Tibial artery (tissue), 4 donors: ENCODE measurements around the gene ITPK1.
A peak's percentile ranks its signal among the peaks of the same experiment; 100 is the strongest.

Source experiments
- DNase-seq, 2 donors: peaks; one replicate each; pipeline ENCODE4 v3.0.0-alpha.2; 2019
- H3K27ac ChIP-seq, 2 donors: fragments of 200-600 bp; sonication (generic) in 1 of 2; 1 replicate in 1 of 2; 2 replicates in 1 of 2; pipeline ENCODE4 v1.5.1; 2018 to 2019; ENCODE audit warnings: mild to moderate bottlenecking in 1 of 2
- H3K27me3 ChIP-seq, 2 donors: fragments of 200-600 bp; sonication (generic) in 1 of 2; one replicate each; pipeline versions ENCODE4 v1.5.1 to v1.6.0; 2016 to 2019
- H3K36me3 ChIP-seq, 3 donors: fragments of 200-600 bp; sonication (generic) in 2 of 3; one replicate each; pipeline ENCODE4 v1.5.1; 2016 to 2019; ENCODE audit warnings: mild to moderate bottlenecking in 2 of 3
- H3K4me1 ChIP-seq, 4 donors: fragments of 200-600 bp; sonication (generic) in 2 of 4; 1 replicate in 3 of 4; 2 replicates in 1 of 4; pipeline ENCODE4 v1.5.1; 2016 to 2019
- H3K4me3 ChIP-seq, 2 donors: fragments of 200-600 bp; sonication (generic) in 1 of 2; 1 replicate in 1 of 2; 2 replicates in 1 of 2; pipeline ENCODE4 v1.5.1; 2018 to 2019; ENCODE audit warnings: mild to moderate bottlenecking in 2 of 2
- H3K9me3 ChIP-seq, 3 donors: fragments of 200-600 bp; sonication (generic) in 1 of 3; one replicate each; pipeline ENCODE4 v1.5.1; 2016 to 2019
- CTCF ChIP-seq, 2 experiments: fragments of 200-600 bp in 1 of 2; fragments of 450-650 bp in 1 of 2; IDR thresholded peaks; one replicate each; pipeline ENCODE4 v1.5.1; 2017 to 2019; ENCODE audit warnings: antibody characterized with exemption in 2 of 2, mild to moderate bottlenecking in 1 of 2, moderate library complexity in 1 of 2
- intact Hi-C: fragments of 100-400 bp; cut with DNase I; formaldehyde crosslinking; loops from one replicate; pipeline ENCODE4 v1.15.0; 2023; ENCODE audit warnings: low total_unique reads

Gene ITPK1

DNA sequence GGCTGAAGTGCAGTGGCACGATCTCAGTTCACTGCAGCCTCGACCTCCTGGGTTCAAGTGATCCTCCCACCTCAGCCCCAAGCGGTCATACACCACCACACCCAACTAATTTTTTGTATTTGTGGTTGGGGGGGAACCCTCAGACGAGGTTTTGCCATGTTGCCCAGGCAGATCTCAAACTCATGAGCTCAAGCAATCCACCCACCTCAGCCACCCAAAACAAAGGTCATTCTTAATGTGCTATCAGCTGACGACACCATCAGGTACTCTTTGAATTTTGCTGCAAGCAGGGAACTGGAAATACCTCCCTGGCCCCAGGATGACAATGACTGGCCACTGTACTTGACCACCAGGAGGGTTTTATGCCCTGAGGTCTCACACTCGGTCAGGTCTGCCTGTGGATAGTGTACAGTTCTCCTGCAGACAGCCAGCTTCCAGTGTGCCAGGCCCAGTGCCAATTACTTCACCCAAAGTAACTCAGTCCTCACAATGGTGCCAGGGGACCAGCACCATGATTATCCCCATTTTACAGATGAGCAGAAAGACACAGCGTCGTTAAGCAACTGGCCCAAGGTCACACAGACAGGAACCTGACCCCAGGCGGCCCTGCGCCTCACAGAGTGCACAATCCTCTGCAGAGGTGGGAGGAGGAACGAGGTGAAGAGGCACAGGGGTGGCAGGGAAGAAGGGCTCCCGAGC is 42.9 kb downstream of the ITPK1 start:
- no peak overlapping the region for H3K27ac ChIP-seq
- no peak for DNase-seq
- peaks cover 0 to 34% (median 13%) of the 10 kb centered on the region in 4 donors for H3K4me1 ChIP-seq
- no peaks in the 10 kb centered on the region for H3K36me3 ChIP-seq
- TF ChIP-seq CTCF (IDR thresholded peaks at IDR 0.05): no peak
- no peak overlapping the region for H3K4me3 ChIP-seq
- no peaks in the 10 kb centered on the region for H3K9me3 ChIP-seq
- no peaks in the 10 kb centered on the region for H3K27me3 ChIP-seq
- intact Hi-C loops: no loop called here

- Histone ChIP-seq H3K9me3 (no peaks in the 10 kb centered on the region), H3K4me3 (no peak overlapping the region), H3K27ac (no peak overlapping the region), H3K27me3 (no peaks in the 10 kb centered on the region), H3K36me3 (no peaks in the 10 kb centered on the region), H3K4me1 (peaks cover 5 to 56% (median 34%) of the 10 kb centered on the region in 4 donors)
- intact Hi-C loops: no loop called here
- no peak for DNase-seq
- TF ChIP-seq CTCF (IDR thresholded peaks at IDR 0.05): no peak
These were observed 47.0 kb downstream of the ITPK1 start for GRCh38 chr14:93068711-93069110.

DNA sequence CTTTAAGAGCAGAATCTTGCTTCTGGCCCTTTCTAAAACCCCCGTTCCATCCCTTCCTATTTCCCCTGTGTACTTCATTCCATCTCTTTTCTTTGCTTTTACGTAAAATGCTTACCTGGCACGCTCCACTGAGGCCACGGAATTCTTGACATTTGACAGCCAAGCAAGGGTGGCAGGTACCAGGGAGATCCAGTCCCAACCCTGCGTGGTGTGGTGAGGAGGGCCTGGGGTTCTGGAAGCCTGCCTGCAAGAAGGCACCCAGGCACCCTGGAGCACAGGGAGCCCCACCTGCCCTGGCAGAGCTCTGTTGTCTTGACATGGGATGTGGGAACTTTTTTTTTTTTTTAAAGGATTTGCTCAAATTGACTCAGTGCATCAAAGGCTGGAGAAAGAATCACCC is 48.6 kb downstream of the ITPK1 start:
- no peak for TF ChIP-seq CTCF (IDR thresholded peaks at IDR 0.05)
- no peak for DNase-seq
- H3K27ac ChIP-seq: peak overlapping the region; percentile 33 to 76
- H3K4me1 ChIP-seq: peaks cover 5 to 59% (median 41%) of the 10 kb centered on the region in 4 donors
- intact Hi-C loops: no loop called here
- no peak overlapping the region for H3K4me3 ChIP-seq
- H3K36me3 ChIP-seq: no peaks in the 10 kb centered on the region
- no peaks in the 10 kb centered on the region for H3K27me3 ChIP-seq
- no peaks in the 10 kb centered on the region for H3K9me3 ChIP-seq

DNA sequence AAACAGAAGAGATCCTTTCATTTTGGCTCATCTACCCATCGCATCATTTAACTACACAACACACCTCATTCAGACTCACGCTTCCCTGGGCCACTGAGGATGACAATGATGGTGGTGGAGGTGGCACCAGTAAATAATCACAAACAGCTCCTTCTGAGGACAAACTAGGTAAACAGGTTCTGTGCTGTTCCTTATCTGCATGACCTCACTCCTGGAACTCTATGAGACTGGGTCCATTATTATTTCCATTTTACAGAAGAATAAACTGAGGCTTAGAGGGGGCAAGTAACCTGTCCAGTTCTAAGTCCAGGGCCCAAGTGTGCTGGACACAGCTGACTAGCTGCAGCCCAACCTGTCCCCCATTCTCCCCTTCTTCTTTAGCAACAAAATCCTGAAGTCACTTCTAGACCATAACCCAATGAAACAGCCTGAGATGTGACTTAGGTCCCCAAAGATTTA is 50.4 kb downstream of the ITPK1 start:
- no peak for TF ChIP-seq CTCF (IDR thresholded peaks at IDR 0.05)

DNA sequence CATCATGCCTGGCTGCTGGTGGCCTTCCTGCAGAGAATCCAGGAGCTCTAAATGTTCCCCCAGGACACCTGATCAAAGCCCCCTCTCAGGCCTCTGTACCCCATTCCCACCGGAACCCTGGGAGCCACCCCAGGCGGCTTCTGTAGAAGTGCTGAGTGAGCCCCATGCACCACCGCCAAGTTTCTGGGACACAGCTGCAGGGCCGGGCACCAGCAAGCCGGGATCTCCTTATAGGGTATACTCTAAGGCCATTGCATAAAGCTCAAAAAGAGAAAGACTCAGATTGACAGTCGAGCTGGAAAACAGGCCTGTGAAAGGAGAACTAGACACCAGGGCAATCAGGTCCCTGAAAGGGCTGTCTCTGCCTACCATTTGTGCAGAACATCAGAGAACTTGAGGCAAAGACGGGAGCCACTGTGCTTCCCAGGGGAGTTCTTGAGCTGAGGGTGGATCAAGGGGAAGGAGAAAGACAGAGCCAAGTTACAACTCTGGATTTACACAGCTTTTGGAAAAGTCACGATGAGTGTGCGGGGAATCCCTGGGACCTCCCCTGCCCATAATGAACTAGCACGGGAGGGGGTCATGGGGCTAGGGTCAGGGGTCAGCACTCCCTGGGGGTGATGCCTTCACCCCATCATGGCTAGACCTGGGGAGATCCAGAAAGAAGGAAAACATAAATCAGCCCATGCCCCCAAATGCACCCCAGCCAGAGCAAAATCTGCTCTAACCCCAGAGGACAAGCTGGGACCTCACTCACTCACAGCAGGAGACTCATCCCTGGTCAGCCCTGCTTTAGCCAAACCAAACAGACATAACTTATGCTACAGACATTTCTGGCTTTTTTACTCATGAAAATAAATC is 51.1 kb downstream of the ITPK1 start:
- H3K36me3 ChIP-seq: no peaks in the 10 kb centered on the region
- H3K27me3 ChIP-seq: no peaks in the 10 kb centered on the region
- no peak for TF ChIP-seq CTCF (IDR thresholded peaks at IDR 0.05)
- no peaks in the 10 kb centered on the region for H3K9me3 ChIP-seq
- intact Hi-C loops: no loop called here
- peak in 1 of 2 donors; percentile 88 for DNase-seq
- no peak overlapping the region for H3K4me3 ChIP-seq
- H3K4me1 ChIP-seq: peaks cover 5 to 72% (median 49%) of the 10 kb centered on the region in 4 donors
- peak overlapping the region; percentile 71 to 76 for H3K27ac ChIP-seq

More for the DNA sequence above, 50.4 kb downstream of the ITPK1 start:
- Histone ChIP-seq H3K4me1 (peaks cover 5 to 65% (median 42%) of the 10 kb centered on the region in 4 donors), H3K27me3 (no peaks in the 10 kb centered on the region), H3K9me3 (no peaks in the 10 kb centered on the region), H3K27ac (peak overlapping the region; percentile 71 to 76), H3K36me3 (no peaks in the 10 kb centered on the region), H3K4me3 (no peak overlapping the region)
- intact Hi-C loops: no loop called here
- no peak for DNase-seq
